GM06990 (cell line): ENCODE measurements around the gene CHD2.

Source experiments
- DNase-seq: peaks from one replicate; pipeline ENCODE4 v3.0.0-alpha.2; 2011; ENCODE audit not compliant: insufficient read length; ENCODE audit errors: extremely low read depth
- H3K27me3 ChIP-seq: replicated peaks from 2 replicates; pipeline ENCODE4 v1.6.0; 2011; ENCODE audit warnings: low read length; ENCODE audit not compliant: control insufficient read depth, insufficient read depth
- H3K36me3 ChIP-seq: 2 replicates; pipeline ENCODE4 v1.5.1; 2011; ENCODE audit warnings: low read length; ENCODE audit not compliant: control insufficient read depth, insufficient read depth
- H3K4me3 ChIP-seq: replicated peaks from 2 replicates; pipeline ENCODE4 v1.5.1; 2011; ENCODE audit warnings: low read depth, mild to moderate bottlenecking, control low read depth, low read length
- CTCF ChIP-seq: IDR thresholded peaks from 2 replicates; pipeline ENCODE4 v1.5.1; 2011; ENCODE audit warnings: low read length, control low read depth, mild to moderate bottlenecking, inconsistent platforms; ENCODE audit not compliant: insufficient read depth, poor library complexity, severe bottlenecking

Gene CHD2

GRCh38 chr15:93042691-93043378, 142.7 kb downstream of the CHD2 start:
- Histone ChIP-seq H3K27me3 (no peaks in the 10 kb centered on the region; the same call in 1 of the 2 replicates), H3K4me3 (no peak overlapping the region), H3K36me3 (no peaks in the 10 kb centered on the region)
- no peak for DNase-seq
- no peak for TF ChIP-seq CTCF

- no peaks in the 10 kb centered on the region; the same call in 1 of the 2 replicates for H3K27me3 ChIP-seq
- no peak overlapping the region for H3K4me3 ChIP-seq
- H3K36me3 ChIP-seq, result no peaks in the 10 kb centered on the region
- no peak for TF ChIP-seq CTCF
- no peak for DNase-seq
Measured at GRCh38 chr15:93043621-93044300, 143.6 kb downstream of the CHD2 start.

- H3K36me3 ChIP-seq, result no peaks in the 10 kb centered on the region
- H3K4me3 ChIP-seq, result no peak overlapping the region
- no peaks in the 10 kb centered on the region; the same call in 1 of the 2 replicates for H3K27me3 ChIP-seq
- TF ChIP-seq CTCF, result no peak
- no peak for DNase-seq
Measured at GRCh38 chr15:93044301-93045190, 144.4 kb downstream of the CHD2 start.

GRCh38 chr15:93045191-93045785, 145.2 kb downstream of the CHD2 start:
- no peaks in the 10 kb centered on the region; the same call in 1 of the 2 replicates for H3K27me3 ChIP-seq
- H3K4me3 ChIP-seq, result no peak overlapping the region
- TF ChIP-seq CTCF, result no peak
- DNase-seq, result no peak
- no peaks in the 10 kb centered on the region for H3K36me3 ChIP-seq

- Histone ChIP-seq H3K36me3 (no peaks in the 10 kb centered on the region), H3K4me3 (no peak overlapping the region), H3K27me3 (no peaks in the 10 kb centered on the region; the same call in 1 of the 2 replicates)
- DNase-seq, result no peak
- no peak for TF ChIP-seq CTCF
Measured at GRCh38 chr15:93046120-93046519, 146.0 kb downstream of the CHD2 start.
